HG02763 (cell line): ENCODE data around the gene MPO.

Experiments
- ATAC-seq: cut with Tn5 transposase; IDR thresholded peaks from one replicate; pipeline ENCODE4 v1.9.1; 2021; ENCODE audit warnings: mild to moderate bottlenecking, moderate library complexity; ENCODE audit not compliant: unreplicated experiment

MPO gene

DNA sequence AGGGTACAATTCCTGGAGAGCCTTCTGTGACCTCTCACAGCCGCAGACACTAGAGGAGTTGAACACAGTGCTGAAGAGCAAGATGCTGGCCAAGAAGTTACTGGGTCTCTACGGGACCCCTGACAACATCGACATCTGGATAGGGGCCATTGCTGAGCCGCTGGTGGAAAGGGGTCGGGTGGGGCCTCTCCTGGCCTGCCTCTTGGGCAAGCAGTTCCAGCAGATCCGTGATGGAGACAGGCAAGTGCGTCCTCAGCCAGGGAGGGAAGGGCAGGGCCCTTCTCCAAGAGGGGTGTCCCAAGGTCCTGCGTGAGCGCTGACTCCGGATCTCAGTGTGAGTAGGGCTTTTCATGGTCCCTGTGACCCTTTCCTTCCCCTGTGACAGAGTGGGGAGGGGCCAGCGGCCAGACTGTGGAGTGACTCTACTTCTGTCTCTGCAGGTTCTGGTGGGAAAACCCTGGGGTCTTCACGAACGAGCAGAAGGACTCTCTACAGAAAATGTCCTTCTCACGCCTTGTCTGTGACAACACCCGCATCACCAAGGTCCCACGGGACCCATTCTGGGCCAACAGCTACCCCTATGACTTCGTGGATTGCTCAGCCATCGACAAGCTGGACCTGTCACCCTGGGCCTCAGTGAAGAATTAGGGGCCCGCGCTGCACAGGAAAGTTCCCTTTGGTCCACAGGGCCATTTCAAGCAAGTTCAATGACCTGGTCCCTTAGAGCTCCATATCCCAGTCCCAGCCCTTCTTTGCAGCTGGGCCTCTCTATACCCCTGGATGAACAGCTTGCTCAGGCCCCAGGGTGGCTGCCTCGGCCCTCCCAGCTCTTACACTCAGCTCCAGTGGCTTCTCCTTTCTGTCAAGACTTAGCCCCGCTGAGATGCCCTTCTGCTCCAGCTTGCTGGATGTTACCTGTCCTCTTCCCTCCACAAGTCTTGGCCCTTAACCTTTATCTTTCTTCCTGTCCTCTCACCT lies 13.1 kb downstream of the MPO start:
- no peak for ATAC-seq

DNA sequence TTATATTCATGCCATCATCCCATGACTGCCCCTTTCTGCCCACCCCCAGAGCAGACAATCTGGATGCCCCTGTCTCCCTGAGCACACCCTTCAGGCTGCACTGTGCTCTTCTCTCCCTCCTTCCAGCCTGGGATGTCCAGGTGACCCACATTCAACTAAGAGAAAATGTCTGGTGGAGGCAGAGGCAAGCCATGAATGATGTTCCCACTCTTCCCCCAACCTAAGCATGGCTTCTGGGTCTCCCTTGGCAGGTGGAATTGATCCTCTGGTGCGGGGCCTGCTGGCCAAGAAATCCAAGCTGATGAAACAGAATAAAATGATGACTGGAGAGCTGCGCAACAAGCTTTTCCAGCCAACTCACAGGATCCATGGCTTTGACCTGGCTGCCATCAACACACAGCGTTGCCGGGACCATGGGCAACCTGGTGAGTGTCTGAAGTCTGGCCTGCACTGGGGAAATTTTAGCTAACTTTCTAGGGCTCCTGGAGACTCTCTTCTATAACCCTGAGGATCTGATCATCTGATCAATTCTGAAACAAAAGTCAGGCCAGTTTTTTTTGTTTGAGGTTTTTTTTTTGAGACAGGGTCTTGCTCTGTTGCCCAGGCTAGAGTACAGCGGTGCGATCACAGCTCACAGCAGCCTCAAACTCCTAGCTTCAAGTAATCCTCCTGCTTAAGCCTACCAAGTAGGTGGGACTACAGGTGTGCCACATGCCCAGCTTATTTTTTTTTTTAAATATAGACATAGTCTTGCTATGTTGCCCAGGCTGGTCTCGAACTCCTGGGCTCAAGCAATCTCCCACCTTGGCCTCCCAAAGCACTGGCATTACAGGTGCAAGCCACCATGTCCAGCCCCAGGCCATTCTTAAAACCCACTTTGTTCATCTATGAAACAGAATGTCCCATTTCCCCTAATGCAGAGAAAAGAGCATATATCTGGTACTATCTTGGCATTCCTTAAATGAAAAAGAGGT lies 14.5 kb downstream of the MPO start:
- ATAC-seq: no peak

DNA sequence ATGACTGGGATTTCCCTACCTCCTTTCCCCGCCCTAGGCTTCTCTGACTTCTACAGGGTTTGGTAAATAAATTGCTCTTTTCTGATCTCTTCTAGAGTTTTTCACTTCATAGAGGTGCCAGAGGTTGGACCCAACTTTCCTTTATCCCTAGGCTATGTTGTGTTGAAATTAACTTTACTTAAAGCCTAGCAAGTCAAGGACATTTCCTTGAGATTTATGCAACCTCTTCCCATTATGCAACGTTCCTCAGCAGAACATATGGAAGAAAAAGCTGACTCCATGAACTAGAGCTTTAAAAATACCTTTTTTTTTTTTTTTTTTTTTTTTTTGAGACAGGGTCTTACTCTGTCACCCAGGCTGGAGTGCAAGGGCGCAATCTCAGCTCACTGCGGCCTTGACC lies 15.5 kb downstream of the MPO start:
- no peak for ATAC-seq

DNA sequence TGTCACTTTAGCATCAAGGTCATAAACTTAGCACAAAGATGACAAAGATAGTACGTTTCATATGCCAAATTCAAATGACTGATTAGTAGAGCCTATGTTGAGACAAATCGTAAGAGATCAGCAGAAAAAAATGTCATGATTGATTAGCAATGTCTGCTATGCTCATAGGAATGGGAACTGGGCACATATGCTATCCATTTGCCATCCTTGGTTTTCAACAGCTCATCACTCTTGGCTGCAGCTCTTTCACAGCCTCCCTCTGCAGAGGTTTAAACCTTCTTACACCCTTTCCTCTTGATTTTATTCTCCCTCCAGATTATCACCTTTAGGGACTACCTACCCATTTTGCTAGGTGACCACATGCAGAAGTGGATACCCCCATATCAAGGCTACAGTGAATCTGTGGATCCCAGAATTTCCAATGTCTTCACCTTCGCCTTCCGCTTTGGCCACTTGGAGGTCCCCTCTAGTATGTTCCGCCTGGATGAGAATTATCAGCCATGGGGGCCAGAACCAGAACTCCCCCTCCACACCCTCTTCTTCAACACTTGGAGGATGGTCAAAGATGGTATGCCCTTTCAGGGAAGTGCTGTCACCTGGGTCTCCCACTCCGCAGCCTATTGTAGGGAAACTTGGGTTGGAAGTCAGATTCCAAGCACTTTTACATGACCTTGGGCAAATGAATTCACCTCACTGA lies 16.2 kb downstream of the MPO start:
- ATAC-seq: no peak

DNA sequence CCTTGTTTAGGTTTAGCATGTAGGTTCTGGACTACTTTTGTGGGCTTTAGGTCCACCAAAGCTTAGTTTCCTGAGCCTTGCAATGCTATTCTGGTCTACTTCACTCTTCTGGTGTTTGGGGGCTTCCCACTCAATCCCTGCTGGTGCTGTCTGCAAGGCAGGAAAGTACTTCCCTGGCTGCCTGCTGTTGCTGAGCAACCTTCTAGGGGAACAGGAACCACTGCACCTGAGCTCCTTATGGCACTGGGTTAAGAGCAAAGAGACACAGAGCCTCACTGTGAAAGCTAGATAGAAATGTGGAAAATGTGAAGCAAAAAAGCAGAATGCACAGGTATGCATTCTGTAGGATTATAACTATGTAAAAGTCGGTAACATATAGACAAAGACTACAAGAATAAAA lies 17.0 kb downstream of the MPO start:
- ATAC-seq: no peak

DNA sequence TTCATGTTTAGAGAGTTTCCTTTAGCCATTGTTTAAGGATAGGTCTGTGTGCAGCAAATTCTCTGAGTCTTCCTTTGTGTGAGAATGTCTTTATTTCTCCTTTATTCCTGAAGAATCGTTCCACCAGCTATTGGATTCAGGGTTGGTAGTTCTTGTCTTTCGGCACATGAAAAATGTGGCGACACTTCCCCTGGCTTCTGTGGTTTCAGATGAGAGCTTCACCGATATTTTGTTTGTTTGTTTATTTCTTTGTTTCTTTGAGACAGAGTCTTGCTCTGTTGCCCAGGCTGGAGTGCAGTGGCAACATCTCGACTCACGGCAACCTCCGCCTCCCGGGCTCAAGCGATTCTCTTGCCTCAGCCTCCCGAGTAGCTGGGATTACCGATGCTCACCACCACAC lies 18.6 kb downstream of the MPO start:
- ATAC-seq: no peak

DNA sequence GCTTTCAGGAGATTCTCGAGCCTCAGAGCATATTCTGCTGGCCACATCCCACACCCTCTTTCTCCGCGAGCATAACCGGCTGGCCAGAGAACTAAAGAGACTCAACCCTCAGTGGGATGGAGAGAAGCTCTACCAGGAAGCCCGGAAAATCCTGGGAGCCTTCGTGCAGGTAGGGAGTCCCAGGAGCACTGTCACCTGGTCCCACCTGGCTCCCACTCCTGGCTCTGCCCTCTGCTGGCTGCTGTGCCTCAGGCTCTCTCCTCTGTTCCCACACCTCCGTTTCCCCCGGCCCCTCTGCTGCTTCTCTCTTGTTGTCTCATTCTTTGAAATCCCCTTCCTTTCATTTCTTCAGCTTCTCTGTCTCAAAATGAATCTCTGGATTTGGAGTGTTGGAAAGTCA lies 25.9 kb downstream of the MPO start:
- no peak for ATAC-seq

DNA sequence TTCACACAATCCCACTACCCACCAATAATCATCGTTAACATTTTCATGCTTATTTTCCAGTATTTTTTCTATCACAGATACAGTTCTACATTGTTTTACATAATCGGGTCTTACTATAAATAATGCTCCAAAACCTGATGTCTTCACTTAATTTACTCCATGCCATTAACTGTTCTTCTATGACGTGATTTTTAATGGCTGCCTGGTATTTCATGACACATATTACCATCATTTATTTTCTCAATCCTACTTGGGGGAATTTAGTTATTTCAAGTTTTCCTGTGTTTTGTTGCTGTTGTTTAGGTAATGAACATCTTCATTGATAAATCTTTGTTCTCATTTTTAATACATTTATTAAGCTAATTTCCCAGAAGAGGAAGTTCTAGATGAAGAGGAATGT lies 27.7 kb downstream of the MPO start:
- no peak for ATAC-seq

DNA sequence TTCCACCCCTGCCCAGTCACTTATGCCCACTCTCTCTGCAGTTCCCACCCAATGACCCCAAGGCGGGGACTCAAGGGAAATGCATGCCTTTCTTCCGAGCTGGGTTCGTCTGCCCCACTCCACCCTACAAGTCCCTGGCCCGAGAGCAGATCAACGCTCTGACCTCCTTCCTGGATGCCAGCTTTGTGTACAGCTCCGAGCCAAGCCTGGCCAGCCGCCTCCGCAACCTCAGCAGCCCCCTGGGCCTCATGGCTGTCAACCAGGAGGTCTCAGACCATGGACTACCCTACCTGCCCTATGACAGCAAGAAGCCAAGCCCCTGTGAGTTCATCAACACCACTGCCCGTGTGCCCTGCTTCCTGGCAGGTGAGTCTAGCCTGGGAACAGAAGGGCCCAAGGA lies 28.6 kb downstream of the MPO start:
- no peak for ATAC-seq

DNA sequence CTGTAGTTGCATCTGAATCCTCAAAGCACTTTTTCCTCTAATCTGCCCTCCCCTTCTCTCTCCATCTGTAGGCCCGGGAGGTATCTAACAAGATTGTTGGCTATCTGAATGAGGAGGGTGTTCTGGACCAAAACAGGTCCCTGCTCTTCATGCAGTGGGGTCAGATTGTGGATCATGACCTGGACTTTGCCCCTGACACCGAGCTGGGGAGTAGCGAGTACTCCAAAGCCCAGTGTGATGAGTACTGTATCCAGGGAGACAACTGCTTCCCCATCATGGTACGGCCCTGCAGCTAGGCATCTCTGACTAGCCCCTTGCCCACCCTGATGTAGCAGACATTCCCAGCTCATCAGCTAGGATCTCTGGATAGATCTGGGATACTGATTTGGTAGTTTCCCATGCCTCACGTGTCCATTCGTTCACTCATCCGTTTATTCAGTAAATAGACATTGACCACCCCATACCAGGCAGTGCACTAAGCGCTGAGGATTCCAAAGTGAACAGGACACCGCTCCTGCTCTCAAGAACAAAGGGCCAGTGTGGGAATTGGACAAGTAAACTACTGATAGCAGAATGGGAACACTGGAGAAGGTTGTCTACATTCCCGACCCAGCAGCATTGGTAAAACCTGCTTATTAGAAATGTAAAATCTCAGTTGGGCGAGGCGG lies 30.3 kb downstream of the MPO start:
- ATAC-seq: no peak

DNA sequence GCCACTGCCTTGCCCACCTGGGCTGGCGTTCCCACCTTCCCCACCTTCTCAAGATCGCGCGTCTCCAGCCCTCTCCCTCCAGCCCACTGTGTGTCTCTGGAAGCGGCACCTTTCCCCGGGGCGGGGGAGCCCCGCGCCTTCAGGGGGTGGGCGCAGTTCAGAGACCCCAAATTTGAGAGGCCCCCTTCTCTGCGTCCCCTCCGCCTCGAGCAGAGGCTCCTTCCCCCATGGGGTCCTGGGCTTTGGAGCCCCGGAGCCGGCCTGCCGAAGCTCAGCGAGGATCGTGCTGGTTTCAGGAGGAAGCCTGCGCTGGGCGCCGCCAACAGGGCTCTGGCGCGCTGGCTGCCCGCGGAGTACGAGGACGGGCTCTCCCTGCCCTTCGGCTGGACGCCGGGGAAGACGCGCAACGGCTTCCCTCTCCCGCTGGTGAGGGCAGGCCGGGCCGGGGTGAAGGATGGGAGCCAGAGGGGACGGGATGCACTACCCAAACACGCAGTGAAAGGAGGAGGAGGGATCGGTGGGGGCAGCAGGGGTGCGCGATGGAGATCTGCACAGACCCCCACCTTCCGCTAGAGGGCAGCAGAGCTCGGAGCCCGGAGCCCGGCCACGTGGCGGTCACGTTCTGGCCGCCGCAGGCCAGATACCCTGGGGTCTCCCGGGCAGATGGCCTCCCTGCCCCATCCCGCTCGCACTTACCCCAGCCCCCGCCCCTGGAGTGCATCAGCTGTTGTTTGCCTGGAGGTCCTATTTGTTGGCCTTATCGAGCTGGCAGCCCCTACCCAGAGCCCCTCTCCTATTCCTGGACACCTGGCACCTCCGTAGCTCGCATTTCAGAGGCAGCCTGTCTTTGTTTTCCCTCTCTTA lies 31.2 kb downstream of the MPO start:
- no peak for ATAC-seq

DNA sequence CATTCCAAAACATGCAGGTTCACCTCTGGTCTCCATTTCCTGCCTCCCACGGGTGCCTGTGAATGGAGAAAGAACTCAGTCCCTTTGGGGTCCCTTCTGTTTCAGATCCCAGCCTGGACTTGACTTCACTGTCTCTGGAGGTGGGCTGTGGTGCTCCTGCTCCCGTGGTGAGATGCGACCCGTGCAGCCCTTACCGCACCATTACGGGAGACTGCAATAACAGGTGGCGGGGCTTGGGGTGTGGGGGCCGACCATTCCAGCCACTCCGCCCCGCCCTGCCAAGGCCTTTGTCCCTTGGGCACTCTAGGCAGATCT lies 31.8 kb downstream of the MPO start:
- ATAC-seq: no peak

DNA sequence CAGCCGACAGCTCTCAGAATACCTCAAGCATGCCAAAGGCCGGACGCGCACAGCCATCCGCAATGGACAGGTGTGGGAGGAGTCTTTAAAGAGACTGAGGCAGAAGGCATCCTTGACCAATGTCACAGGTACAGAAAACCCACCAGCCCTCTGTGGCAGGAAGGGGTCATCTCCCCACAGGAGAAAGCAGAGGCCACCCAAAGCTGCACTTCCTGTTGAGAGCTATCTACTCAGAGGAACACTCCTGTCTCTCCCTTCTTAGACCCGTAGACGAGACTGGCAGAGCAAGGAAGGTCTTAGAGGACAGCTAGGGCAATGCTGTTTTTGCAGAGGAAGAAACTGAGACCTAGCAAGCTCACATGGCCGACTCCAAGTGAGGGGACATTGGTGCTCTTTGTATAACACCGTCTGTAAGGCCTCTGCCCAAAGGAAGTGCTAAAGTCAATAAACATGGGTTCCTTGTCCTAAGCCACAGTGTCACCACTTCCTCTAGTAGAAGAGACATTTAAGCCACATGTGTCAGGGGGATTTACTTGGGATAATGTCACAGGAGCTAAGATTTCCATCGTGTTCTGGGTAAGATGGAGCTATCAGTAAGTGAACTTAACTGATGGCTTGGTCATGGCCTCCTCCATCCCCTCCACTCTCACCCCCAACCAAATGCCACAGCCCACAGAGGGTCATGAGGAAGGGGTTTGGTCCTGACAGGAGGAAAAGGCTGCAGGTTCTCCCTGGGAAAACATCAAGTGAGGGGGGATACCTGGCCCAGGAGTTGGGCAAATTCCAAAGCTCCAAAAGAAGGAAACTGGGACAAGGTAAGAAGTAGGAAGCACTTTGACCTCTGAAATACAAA lies 33.0 kb downstream of the MPO start:
- no peak for ATAC-seq

DNA sequence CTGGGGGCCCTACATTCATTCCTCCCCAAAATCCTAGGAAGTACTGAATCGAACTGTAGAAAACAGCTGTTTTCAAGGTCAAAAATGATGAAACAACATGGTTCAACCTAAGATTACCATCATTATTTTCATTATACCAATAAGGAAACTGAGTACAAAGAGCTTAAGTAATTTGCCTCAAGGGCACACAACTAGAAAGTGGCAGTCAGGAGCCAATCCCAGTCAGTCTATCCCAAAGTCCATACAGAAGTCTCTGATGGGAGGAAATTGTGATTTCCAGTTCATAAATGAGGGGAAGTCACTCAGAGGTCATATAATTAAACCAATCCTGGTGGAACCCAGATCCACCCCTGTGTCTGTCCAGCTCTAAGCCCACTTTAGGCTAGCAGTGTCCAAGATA lies 34.0 kb downstream of the MPO start:
- no peak for ATAC-seq

DNA sequence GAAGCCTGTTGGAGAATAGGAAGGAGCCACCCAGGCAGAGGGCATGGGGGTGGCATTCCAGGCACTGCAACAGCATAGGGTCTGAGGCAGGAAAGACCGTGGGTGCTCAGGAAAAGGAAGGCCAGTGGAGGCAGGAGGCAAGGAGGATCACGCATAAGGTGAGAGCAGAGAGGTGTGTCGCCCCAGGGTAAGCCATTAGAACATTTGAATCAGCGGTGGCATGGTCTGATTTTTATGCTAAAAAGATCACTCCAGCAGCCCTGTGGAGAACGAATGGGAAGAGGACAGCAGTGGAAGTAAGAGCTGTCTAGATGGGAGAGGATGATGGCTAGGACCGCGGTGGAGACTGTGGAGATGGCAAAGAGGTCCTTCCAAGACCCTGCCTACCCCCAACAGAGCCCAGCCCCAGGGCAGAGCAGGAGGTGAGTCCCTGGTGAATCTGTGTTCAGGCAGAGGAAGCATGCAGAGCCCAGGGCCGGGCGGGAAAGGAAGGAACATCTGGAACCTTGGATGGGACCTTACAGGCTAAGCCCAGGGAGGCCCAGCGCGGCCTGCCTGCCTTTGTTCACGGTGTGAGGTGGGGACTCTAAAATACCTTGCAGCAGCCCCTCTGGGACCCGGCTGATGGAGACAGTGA lies 34.5 kb downstream of the MPO start:
- ATAC-seq: no peak

DNA sequence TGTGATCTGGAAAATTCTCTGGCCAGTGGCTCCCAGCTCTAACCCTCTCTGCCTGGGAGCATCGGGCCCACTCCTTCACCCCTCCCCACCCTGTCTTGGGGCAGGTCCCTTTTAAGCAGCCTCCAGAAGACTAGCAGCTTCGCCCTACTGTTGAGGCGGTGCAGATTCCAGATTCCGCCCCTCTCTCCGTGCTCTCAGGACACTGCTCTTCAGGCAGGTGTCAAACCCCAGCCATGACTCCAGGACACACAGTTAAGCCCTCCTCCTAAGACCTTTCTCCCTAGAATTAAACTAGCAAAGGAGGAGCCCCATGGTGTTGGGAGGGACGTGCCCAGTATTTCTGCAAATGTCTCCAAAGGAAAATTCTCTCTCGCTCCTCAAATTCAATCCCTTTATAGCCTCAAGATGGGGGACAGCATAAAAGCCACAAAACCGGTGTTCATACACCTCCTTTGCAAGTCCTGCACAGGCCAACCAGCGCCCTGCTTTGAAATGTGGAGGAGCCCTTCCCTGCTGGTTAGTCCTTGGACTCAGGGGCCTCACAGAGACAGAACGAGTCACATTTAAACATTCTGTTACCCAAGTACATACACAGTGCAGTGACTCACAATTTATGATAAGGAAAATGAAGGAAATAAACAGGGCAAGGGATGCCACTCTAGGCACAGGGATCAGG lies 35.2 kb downstream of the MPO start:
- no peak for ATAC-seq

DNA sequence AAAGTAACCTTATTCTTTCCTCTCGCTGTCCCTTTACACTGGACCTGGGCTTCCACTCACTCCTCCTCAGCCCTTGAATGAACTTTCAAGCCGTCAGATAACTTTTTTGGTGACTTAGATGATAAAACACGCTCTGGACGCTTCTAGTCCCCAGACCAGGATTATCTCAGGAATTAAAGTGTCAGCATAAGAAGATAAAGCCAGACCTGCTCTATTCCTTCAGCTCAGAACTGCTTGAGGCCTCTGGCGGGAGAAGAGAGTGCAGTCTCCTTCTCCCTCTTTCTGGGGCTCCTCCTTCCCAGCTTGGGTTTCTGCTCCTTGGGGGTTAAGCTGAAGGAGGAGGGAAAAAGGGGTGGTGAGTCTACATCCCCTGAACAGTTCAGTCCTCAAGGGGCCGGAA lies 35.8 kb downstream of the MPO start:
- ATAC-seq: no peak
